Sigmoid colon (tissue), 7 donors: Measurements from ENCODE around the gene PHC3. TPM values are rescaled to one million over a fixed set of nuclear protein-coding genes. Genes with fewer than 3 reads are reported as not detected.

Experiments used
- DNase-seq: peaks from one replicate; pipeline ENCODE4 v3.0.0-alpha.2; 2019
- H3K27ac ChIP-seq, 4 donors: fragments of 200-600 bp; sonication (generic); one replicate each; pipeline ENCODE4 v1.5.1; 2016 to 2019; ENCODE audit warnings: mild to moderate bottlenecking in 1 of 4
- H3K27me3 ChIP-seq, 3 donors: fragments of 200-600 bp; sonication (generic); one replicate each; pipeline ENCODE4 v1.5.1; 2019; ENCODE audit warnings: mild to moderate bottlenecking in 1 of 3
- H3K36me3 ChIP-seq, 4 donors: fragments of 200-600 bp; sonication (generic); one replicate each; pipeline ENCODE4 v1.5.1; 2016 to 2019
- H3K4me1 ChIP-seq, 4 donors: fragments of 200-600 bp; sonication (generic); one replicate each; pipeline ENCODE4 v1.5.1; 2017 to 2019
- H3K4me3 ChIP-seq, 4 donors: fragments of 200-600 bp; sonication (generic); one replicate each; pipeline ENCODE4 v1.5.1; 2017 to 2019; ENCODE audit warnings: mild to moderate bottlenecking in 2 of 4, moderate library complexity in 1 of 4
- H3K9me3 ChIP-seq, 4 donors: fragments of 200-600 bp in 3 of 4; sonication (generic) in 3 of 4; one replicate each; pipeline versions ENCODE4 v1.5.1 to v1.6.1; 2013 to 2019
- EP300 ChIP-seq, 4 donors: sonication (generic); formaldehyde crosslinking; IDR thresholded peaks; one replicate each; pipeline ENCODE4 v1.6.1; 2017; ENCODE audit warnings: antibody characterized with exemption in 4 of 4
- POLR2A ChIP-seq, 2 donors: fragments of 450-650 bp; IDR thresholded peaks; one replicate each; pipeline ENCODE4 v1.6.1; 2016; ENCODE audit warnings: antibody characterized with exemption in 2 of 2, mild to moderate bottlenecking in 2 of 2, moderate library complexity in 2 of 2
- POLR2AphosphoS5 ChIP-seq, 4 donors: sonication (generic); formaldehyde crosslinking; IDR thresholded peaks; one replicate each; pipeline ENCODE4 v1.6.1; 2017; ENCODE audit warnings: antibody characterized with exemption in 4 of 4
- WGBS, 2 donors: extraction: QIAGEN DNeasy Blood & Tissue Kit; methylation state at CpG; one replicate each; pipeline ENCODE4 v1.1.7; 2013; 5-methylcytosine and 5-hydroxymethylcytosine counted together
- intact Hi-C: fragments of 100-400 bp; cut with DNase I; formaldehyde crosslinking; loops from one replicate; pipeline ENCODE4 v1.15.1; 2023
- polyA plus RNA-seq, 3 donors: library from polyadenylated mRNA; stranded (reverse); fragments of 200-250 nt; gene quantifications; one replicate each; pipeline ENCODE4 v1.2.3, GENCODE V29; 2013
- total RNA-seq, 4 donors: library from RNA; depleted of rRNA; stranded (reverse); fragments of >200 nt; gene quantifications; one replicate each; pipeline ENCODE4 v1.1.0, GENCODE V29; 2016
- TF ChIP-seq, protein P1 (sequence below), 4 experiments: fragments of 450-650 bp in 3 of 4; fragments of 200-600 bp in 1 of 4; IDR thresholded peaks; one replicate each; pipeline ENCODE4 v1.5.1; 2016 to 2019; ENCODE audit warnings: antibody characterized with exemption in 4 of 4, mild to moderate bottlenecking in 3 of 4, moderate library complexity in 2 of 4
- donor health status: healthy with polysubstance abuse.
- donor health status: Bipolar disorder and iron deficiency.
- donor health status: healthy.

PHC3 gene
- total and polyA plus RNA-seq, 7 donors: 3.0 to 85.9 (median 56.4) TPM

DNA sequence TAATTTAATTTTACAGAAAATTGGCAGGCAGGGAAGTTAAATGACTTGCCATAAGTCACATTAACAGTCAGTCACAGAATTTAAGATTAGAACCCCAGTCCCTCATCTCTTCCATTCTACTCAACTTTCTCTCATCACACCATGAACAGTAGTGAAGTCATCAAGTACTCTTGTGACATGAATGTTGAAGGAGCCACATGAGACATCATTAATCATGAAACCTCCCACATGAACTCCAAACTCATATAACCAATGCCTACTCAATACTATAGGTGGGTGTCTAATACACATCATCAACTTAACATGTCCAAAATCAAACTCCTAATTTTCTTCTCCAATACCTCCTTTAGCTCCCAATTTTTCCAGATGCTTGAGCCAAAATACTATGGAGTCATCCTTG lies 19.5 kb downstream of the PHC3 start:
- TF ChIP-seq POLR2AphosphoS5 (IDR thresholded peaks at IDR 0.05) (no peak), POLR2A (IDR thresholded peaks at IDR 0.05) (no peak), EP300 (IDR thresholded peaks at IDR 0.05) (no peak)
- TF ChIP-seq, protein P1, sequence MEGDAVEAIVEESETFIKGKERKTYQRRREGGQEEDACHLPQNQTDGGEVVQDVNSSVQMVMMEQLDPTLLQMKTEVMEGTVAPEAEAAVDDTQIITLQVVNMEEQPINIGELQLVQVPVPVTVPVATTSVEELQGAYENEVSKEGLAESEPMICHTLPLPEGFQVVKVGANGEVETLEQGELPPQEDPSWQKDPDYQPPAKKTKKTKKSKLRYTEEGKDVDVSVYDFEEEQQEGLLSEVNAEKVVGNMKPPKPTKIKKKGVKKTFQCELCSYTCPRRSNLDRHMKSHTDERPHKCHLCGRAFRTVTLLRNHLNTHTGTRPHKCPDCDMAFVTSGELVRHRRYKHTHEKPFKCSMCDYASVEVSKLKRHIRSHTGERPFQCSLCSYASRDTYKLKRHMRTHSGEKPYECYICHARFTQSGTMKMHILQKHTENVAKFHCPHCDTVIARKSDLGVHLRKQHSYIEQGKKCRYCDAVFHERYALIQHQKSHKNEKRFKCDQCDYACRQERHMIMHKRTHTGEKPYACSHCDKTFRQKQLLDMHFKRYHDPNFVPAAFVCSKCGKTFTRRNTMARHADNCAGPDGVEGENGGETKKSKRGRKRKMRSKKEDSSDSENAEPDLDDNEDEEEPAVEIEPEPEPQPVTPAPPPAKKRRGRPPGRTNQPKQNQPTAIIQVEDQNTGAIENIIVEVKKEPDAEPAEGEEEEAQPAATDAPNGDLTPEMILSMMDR (IDR thresholded peaks at IDR 0.05): no peak
- Histone ChIP-seq H3K9me3 (no peaks in the 10 kb centered on the region), H3K4me3 (no peak overlapping the region), H3K27me3 (no peaks in the 10 kb centered on the region), H3K36me3 (peaks cover 0 to 54% (median 6%) of the 10 kb centered on the region in 4 donors), H3K4me1 (peaks cover 0 to 33% (median 24%) of the 10 kb centered on the region in 4 donors), H3K27ac (peak overlapping the region in 1 of 4 donors; percentile 41)
- intact Hi-C loops: no loop called here
- DNase-seq: no peak

DNA sequence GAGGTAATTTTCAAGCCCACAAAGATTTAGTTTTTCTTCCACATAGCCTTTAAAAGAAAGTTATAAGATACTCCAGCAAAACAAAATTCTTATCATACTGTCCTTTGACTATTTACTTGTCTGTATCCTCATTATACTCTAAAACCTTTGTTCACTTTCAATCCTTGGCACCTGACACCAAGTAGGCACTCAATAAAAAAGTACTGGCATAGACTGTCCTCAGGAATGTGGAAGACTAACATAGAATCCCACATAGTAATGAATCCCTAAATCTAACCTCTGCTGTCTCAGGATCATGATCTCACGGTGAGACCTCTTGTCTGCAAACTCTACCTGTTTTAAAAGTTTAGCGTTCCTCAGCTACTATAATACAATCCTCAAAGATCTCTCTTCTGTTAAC lies 21.6 kb downstream of the PHC3 start:
- Histone ChIP-seq H3K27me3 (no peaks in the 10 kb centered on the region), H3K4me1 (peaks cover 0 to 40% (median 29%) of the 10 kb centered on the region in 4 donors), H3K27ac (peak overlapping the region in 1 of 4 donors; percentile 41), H3K9me3 (no peaks in the 10 kb centered on the region), H3K4me3 (no peak overlapping the region), H3K36me3 (peaks cover 0 to 39% (median 6%) of the 10 kb centered on the region in 4 donors)
- WGBS, 2 donors: 63 to 91% methylated on average over 2 of the region's 2 CpGs
- TF ChIP-seq, protein P1 (IDR thresholded peaks at IDR 0.05): no peak
- intact Hi-C loops: no loop called here
- DNase-seq: no peak

DNA sequence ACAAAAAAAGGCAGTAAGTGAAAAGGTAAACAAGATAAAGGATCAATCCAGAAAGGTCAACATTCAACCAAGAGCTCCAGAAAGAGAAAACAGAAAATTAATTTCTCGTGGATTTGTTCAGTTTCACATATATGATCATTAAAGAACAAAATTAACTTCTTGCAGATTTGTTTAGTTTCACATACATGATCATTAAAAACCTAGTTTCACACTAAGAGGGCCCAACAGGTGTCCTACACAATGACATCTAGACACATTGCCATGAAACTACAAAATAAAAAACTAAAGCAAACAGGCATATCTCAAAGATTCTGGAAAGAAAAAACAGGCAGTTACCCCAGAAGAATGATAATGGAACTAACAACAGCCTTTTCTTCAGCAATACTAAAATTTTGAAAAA lies 22.1 kb downstream of the PHC3 start:
- no peaks in the 10 kb centered on the region for H3K9me3 ChIP-seq
- DNase-seq: no peak
- H3K4me3 ChIP-seq: no peak overlapping the region
- 23 to 50% methylated on average over 1 of the region's 1 CpG for WGBS, 2 donors
- H3K4me1 ChIP-seq: peaks cover 0 to 40% (median 29%) of the 10 kb centered on the region in 4 donors
- H3K27ac ChIP-seq: peak overlapping the region in 1 of 4 donors; percentile 41
- intact Hi-C loops: no loop called here
- TF ChIP-seq, protein P1 (IDR thresholded peaks at IDR 0.05): no peak
- TF ChIP-seq EP300 (IDR thresholded peaks at IDR 0.05) (no peak), POLR2A (IDR thresholded peaks at IDR 0.05) (no peak), POLR2AphosphoS5 (IDR thresholded peaks at IDR 0.05) (no peak)
- H3K27me3 ChIP-seq: no peaks in the 10 kb centered on the region
- peaks cover 0 to 39% (median 6%) of the 10 kb centered on the region in 4 donors for H3K36me3 ChIP-seq

DNA sequence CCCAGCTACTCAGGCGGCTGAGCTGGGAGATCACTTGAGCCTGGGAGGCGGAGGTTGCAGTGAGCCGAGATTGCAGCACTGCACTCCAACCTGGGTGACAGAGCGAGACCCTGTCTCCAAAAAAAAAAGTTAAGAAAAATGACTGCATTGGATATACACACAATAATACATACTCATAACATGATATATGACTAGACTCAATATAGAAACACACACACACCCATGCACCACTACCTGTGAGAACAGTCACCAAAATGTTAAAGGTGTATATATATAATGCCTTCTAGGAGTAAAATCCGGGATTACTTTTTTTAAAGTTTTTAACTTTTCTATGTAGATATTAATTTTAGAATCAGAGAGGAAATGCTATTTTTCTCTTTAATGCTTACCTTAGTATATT lies 25.9 kb downstream of the PHC3 start:
- peaks cover 0 to 49% (median 41%) of the 10 kb centered on the region in 4 donors for H3K4me1 ChIP-seq
- TF ChIP-seq, protein P1 (IDR thresholded peaks at IDR 0.05): no peak
- no peak for TF ChIP-seq EP300 (IDR thresholded peaks at IDR 0.05)
- H3K4me3 ChIP-seq: no peak overlapping the region
- intact Hi-C loops: no loop called here
- H3K27me3 ChIP-seq: no peaks in the 10 kb centered on the region
- H3K36me3 ChIP-seq: peaks cover 0 to 9% (median 3%) of the 10 kb centered on the region in 4 donors
- no peak for DNase-seq
- no peak overlapping the region for H3K27ac ChIP-seq
- 89 to 95% methylated on average over 5 of the region's 5 CpGs for WGBS, 2 donors
- H3K9me3 ChIP-seq: no peaks in the 10 kb centered on the region

DNA sequence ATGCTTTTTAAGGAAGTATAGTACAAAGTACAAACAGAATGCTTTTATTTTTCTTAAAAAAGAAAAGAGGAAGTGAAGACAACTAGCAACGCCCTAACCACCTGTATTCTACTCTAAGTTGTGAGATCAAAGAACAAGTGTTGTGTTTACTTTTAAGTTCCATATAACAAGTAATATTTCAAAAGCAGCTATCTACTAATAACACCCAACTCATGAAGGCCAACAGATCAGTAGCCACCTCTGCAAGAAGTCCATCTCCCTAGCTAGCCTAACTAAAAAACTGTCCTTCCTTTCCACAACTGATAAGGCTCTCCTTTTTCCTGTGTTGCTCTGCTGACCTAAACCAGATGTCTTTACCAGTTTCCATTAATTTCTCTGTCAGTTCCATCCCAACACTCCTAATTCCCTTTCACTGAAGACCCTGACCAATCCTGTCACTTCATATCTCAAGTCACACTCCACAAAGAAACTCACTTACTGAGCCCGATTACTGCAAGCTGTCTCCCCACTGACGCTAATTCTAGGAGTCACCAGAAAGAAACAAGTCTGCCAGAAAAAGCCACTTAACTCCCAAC lies 26.9 kb downstream of the PHC3 start:
- DNase-seq: no peak
- Histone ChIP-seq H3K4me3 (no peak overlapping the region), H3K9me3 (no peaks in the 10 kb centered on the region), H3K36me3 (peaks cover 0 to 11% (median 0%) of the 10 kb centered on the region in 4 donors), H3K27ac (no peak overlapping the region), H3K4me1 (peaks cover 0 to 40% (median 32%) of the 10 kb centered on the region in 4 donors), H3K27me3 (no peaks in the 10 kb centered on the region)
- TF ChIP-seq, protein P1 (IDR thresholded peaks at IDR 0.05): no peak
- TF ChIP-seq POLR2AphosphoS5 (IDR thresholded peaks at IDR 0.05): no peak
- no peak for TF ChIP-seq EP300 (IDR thresholded peaks at IDR 0.05)
- intact Hi-C loops: no loop called here
- WGBS, 2 donors: 23 to 35% methylated on average over 3 of the region's 3 CpGs
